ENCODE measurements around the gene ACP2. TPM values are rescaled to one million over a fixed set of nuclear protein-coding genes. Genes with fewer than 3 reads are reported as not detected.

Gene ACP2
- total RNA-seq, 4 donors from 2014 or later: 22.9 to 28.0 (median 24.6) TPM

DNA sequence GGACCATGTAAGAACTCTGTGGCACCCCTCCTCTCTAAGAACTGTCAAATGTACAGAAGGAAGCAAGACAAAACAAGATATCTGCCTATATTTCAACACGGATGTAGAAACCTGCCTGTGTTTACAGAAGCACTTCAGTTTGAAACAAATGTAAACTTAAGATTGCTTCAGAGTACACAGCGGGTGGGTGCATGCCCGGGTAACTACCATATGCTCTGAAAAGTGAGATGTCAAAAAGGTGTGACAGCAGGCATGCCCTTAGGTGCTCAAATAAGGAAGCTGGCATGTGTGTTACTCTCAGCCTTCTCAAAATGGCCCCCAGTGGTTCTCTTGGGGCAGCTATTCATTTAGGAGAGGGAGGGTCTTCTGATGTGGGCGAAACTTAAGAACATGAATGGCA lies 5.2 kb downstream of the ACP2 start:
- peaks cover 73% of the 10 kb centered on the region for H3K36me3 ChIP-seq
- H3K9me3 ChIP-seq: no peaks in the 10 kb centered on the region
- DNase-seq (ENCODE audit: low spot score in 2 of 2): no peak
- no peak overlapping the region for H3K27ac ChIP-seq
- TF ChIP-seq EP300 (IDR thresholded peaks at IDR 0.05): no peak
- no peak for TF ChIP-seq POLR2AphosphoS5 (IDR thresholded peaks at IDR 0.05)
- no peak for TF ChIP-seq CTCF (IDR thresholded peaks at IDR 0.05)
- TF ChIP-seq POLR2A (IDR thresholded peaks at IDR 0.05): no peak
- H3K4me3 ChIP-seq: no peak overlapping the region
- WGBS: 69% methylated on average over 4 of the region's 4 CpGs
- H3K4me1 ChIP-seq: peaks cover 16% of the 10 kb centered on the region
- H3K27me3 ChIP-seq: no peaks in the 10 kb centered on the region

DNA sequence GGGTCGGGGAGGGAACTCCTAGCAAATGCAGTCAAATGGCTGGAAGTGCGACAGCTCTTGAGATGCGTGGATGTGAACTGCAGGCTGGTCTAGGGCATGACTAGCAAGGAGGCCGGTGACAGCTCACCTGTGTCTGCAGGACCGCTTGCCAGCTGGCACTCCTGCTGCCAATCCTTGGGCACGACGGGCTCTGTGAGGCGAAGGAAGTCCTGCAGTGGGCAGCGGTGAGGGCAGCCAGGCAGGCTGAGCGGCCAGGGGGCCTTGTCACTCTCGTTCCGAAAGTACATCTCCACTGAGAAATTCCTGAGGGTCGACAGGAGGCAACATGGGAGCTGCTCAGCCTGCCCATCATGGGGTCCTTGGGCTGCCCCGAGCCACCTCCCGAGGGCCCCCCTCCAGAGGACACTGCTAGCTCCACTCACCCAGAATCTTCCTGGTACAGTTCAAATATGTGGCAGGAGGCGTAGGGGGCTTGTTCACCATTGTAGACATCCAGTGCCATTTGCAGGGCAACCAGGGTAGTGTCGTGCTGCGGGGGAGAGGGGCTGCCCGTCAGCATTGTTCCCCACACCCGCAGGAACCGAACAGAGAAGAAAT lies 5.9 kb downstream of the ACP2 start:
- DNase-seq (ENCODE audit: low spot score in 2 of 2): no peak
- Histone ChIP-seq H3K4me1 (peaks cover 15% of the 10 kb centered on the region), H3K36me3 (peaks cover 80% of the 10 kb centered on the region), H3K4me3 (no peak overlapping the region), H3K27ac (no peak overlapping the region), H3K27me3 (no peaks in the 10 kb centered on the region), H3K9me3 (no peaks in the 10 kb centered on the region)
- TF ChIP-seq EP300 (IDR thresholded peaks at IDR 0.05): no peak
- TF ChIP-seq POLR2A (IDR thresholded peaks at IDR 0.05): no peak
- no peak for TF ChIP-seq CTCF (IDR thresholded peaks at IDR 0.05)
- TF ChIP-seq POLR2AphosphoS5 (IDR thresholded peaks at IDR 0.05): no peak
- WGBS: 87% methylated on average over 20 of the region's 21 CpGs

GRCh38 chr11:47241841-47242301 lies 6.7 kb downstream of the ACP2 start:
- 83% methylated on average over 3 of the region's 3 CpGs for WGBS
- H3K4me1 ChIP-seq: peaks cover 7% of the 10 kb centered on the region
- H3K4me3 ChIP-seq: no peak overlapping the region
- peaks cover 81% of the 10 kb centered on the region for H3K36me3 ChIP-seq
- H3K27ac ChIP-seq: no peak overlapping the region
- TF ChIP-seq POLR2A (IDR thresholded peaks at IDR 0.05) (no peak), EP300 (IDR thresholded peaks at IDR 0.05) (no peak), POLR2AphosphoS5 (IDR thresholded peaks at IDR 0.05) (no peak), CTCF (IDR thresholded peaks at IDR 0.05) (no peak)
- no peaks in the 10 kb centered on the region for H3K9me3 ChIP-seq
- no peaks in the 10 kb centered on the region for H3K27me3 ChIP-seq
- no peak for DNase-seq (ENCODE audit: low spot score in 2 of 2)

DNA sequence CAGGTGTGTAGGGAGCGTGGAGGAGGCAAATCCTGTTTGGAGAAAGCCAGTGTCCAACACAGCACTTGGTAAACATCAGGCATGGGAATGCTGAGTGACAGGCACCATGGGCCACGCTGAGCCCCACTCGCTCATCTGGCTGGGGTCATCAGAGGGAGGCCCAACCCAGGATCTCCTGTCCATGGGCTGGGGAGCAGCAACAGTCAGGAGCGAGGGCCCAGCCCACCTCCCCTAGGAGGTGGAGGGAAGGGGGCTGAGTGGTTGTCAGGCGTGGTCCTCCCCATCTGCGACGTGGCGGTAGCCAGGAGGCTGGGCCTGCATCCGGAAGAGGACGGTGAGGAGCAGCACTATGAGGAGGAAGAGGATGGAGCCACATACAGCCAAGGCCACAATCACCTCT lies 8.8 kb downstream of the ACP2 start:
- H3K27me3 ChIP-seq: no peaks in the 10 kb centered on the region
- no peak overlapping the region for H3K27ac ChIP-seq
- TF ChIP-seq POLR2AphosphoS5 (IDR thresholded peaks at IDR 0.05) (no peak), POLR2A (IDR thresholded peaks at IDR 0.05) (no peak), EP300 (IDR thresholded peaks at IDR 0.05) (no peak), CTCF (IDR thresholded peaks at IDR 0.05) (no peak)
- no peaks in the 10 kb centered on the region for H3K9me3 ChIP-seq
- H3K4me3 ChIP-seq: no peak overlapping the region
- 89% methylated on average over 10 of the region's 10 CpGs for WGBS
- peaks cover 7% of the 10 kb centered on the region for H3K4me1 ChIP-seq
- peaks cover 79% of the 10 kb centered on the region for H3K36me3 ChIP-seq
- no peak for DNase-seq (ENCODE audit: low spot score in 2 of 2)

DNA sequence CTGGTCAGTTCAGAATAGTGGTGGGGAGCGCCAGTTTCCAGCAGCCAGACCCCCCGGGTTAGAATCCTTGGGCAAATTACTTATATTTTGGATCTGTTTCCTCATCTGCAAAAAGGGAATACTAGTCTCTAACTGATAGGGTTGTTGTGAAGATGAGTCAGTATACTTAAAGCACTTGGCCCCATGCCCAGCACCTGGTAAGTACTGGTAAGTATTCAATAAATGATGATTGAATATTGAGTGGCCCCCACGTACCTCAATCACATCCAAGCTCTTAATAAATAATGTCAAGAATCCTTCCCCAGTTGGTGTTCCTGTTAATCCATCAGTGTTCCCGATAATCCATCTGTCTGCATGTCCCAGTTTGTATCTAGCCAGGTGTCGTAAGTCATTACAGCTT lies 12.1 kb downstream of the ACP2 start:
- Histone ChIP-seq H3K36me3 (peaks cover 74% of the 10 kb centered on the region), H3K9me3 (no peaks in the 10 kb centered on the region), H3K27ac (no peak overlapping the region), H3K4me3 (no peak overlapping the region), H3K27me3 (no peaks in the 10 kb centered on the region), H3K4me1 (peaks cover 7% of the 10 kb centered on the region)
- DNase-seq (ENCODE audit: low spot score in 2 of 2): no peak
- TF ChIP-seq POLR2A (IDR thresholded peaks at IDR 0.05): no peak
- TF ChIP-seq CTCF (IDR thresholded peaks at IDR 0.05): no peak
- no peak for TF ChIP-seq EP300 (IDR thresholded peaks at IDR 0.05)
- no peak for TF ChIP-seq POLR2AphosphoS5 (IDR thresholded peaks at IDR 0.05)
- 78% methylated on average over 5 of the region's 5 CpGs for WGBS
